Right renal pelvis (tissue), 4 donors: ENCODE measurements around the gene HACD2. TPM values are rescaled to one million over a fixed set of nuclear protein-coding genes. Genes with fewer than 3 reads are reported as not detected.
A peak's percentile ranks its signal among the peaks of the same experiment; 100 is the strongest.

ENCODE experiments used
- DNase-seq, 4 donors: peaks; one replicate each; pipeline ENCODE4 v3.0.0-alpha.2; 2013; ENCODE audit warnings: low read depth in 4 of 4, low spot score in 3 of 4, missing footprints in 1 of 4
- polyA plus RNA-seq, 4 donors: library from polyadenylated mRNA; unstranded; fragments of 120-200 nt; gene quantifications; one replicate each; pipeline ENCODE4 v1.2.1, GENCODE V29; 2013; ENCODE audit not compliant: insufficient read length in 4 of 4

Gene HACD2
- polyA plus RNA-seq, result 10 to 100 TPM; 45.6 to 60.1 (median 54.3) TPM

GRCh38 chr3:123584988-123585937, at the start of gene HACD2:
Gene HACD2 (minus strand): TSS chr3:123585053. CDS start chr3:123585027, 26 bp downstream.
- peak; percentile 94 to 95 (median 94) for DNase-seq

- no peak for DNase-seq
These were observed 49.5 kb upstream of the HACD2 start for GRCh38 chr3:123634149-123635051.

- no peak for DNase-seq
These were observed 48.7 kb upstream of the HACD2 start for GRCh38 chr3:123633530-123633929.

GRCh38 chr3:123632161-123632655, 47.4 kb upstream of the HACD2 start:
- no peak for DNase-seq

GRCh38 chr3:123629747-123630047, 44.8 kb upstream of the HACD2 start:
- no peak for DNase-seq

GRCh38 chr3:123628996-123629746, 44.3 kb upstream of the HACD2 start:
- DNase-seq, result no peak

- DNase-seq, result no peak
These were observed 43.1 kb upstream of the HACD2 start for GRCh38 chr3:123627673-123628670.

GRCh38 chr3:123626881-123627280, 42.0 kb upstream of the HACD2 start:
- DNase-seq, result no peak

GRCh38 chr3:123624302-123624701, 39.4 kb upstream of the HACD2 start:
- DNase-seq, result no peak

- DNase-seq, result no peak
These were observed 38.6 kb upstream of the HACD2 start for GRCh38 chr3:123623346-123623880.

- DNase-seq, result no peak
These were observed 37.9 kb upstream of the HACD2 start for GRCh38 chr3:123622766-123623165.

GRCh38 chr3:123621850-123622189, 37.0 kb upstream of the HACD2 start:
- DNase-seq, result no peak

GRCh38 chr3:123621186-123621849, 36.5 kb upstream of the HACD2 start:
- no peak for DNase-seq

- DNase-seq, result no peak
These were observed 35.5 kb upstream of the HACD2 start for GRCh38 chr3:123620343-123620742.

GRCh38 chr3:123618768-123619484, 34.1 kb upstream of the HACD2 start:
- no peak for DNase-seq

GRCh38 chr3:123618076-123618708, 33.3 kb upstream of the HACD2 start:
- DNase-seq, result no peak

GRCh38 chr3:123616593-123616992, 31.7 kb upstream of the HACD2 start:
- DNase-seq, result no peak
